ENCODE results near the gene CKMT2.

DNA sequence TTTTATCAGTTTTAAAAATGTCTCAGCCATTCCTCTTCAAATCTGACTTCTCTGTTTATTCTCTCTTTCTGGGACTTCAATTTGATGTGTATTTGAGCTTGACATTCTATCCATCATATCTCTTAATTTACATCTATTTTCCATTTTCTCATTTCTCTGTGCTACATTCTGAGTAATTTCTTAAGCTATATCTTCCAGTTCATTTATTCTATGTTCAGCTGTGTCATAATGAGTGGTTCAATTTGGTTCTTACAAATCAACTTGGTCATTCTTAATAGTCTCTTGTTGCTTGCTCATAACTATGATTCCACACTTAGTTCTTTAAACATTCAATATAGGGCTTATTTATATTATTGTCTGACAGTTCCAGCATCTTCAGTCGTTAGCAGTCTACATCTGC is 16.9 kb downstream of the CKMT2 start:
- no peak for TF ChIP-seq CTCF (IDR thresholded peaks at IDR 0.05)
- no peak for TF ChIP-seq POLR2A (IDR thresholded peaks at IDR 0.05)
